ENCODE data around the gene CPHXL2. TPM values are rescaled to one million over a fixed set of nuclear protein-coding genes. Genes with fewer than 3 reads are reported as not detected.

Gene CPHXL2
- total and polyA plus RNA-seq, 4 donors: not detected

GRCh38 chr16:75647112-75647491, 29.7 kb downstream of the CPHXL2 start:
- Histone ChIP-seq H3K36me3 (ENCODE audit: control insufficient read depth in 4 of 4, insufficient read depth in 3 of 4, low read depth in 1 of 4, low read length in 3 of 4) (peaks cover 0 to 16% (median 2%) of the 10 kb centered on the region in 4 donors), H3K4me1 (ENCODE audit: control insufficient read depth in 4 of 4, insufficient read depth in 4 of 4, low read length in 3 of 4) (peaks cover 9 to 48% (median 33%) of the 10 kb centered on the region in 4 donors), H3K9me3 (ENCODE audit: control insufficient read depth in 4 of 4, low read length in 3 of 4) (no peaks in the 10 kb centered on the region), H3K27ac (ENCODE audit: low read depth in 1 of 2, low read length in 2 of 2) (peak overlapping the region; percentile 87 to 91), H3K4me3 (ENCODE audit: low read depth in 1 of 3, low read length in 3 of 3) (peak overlapping the region; percentile 89 to 100 (median 100)), H3K9ac (ENCODE audit: low read depth in 1 of 2, low read length in 2 of 2) (peak overlapping the region; percentile 87 to 95), H3K27me3 (ENCODE audit: control insufficient read depth in 4 of 4, insufficient read depth in 4 of 4, low read length in 3 of 4) (no peaks in the 10 kb centered on the region)
- WGBS: under 1% methylated on average over 18 of the region's 18 CpGs
- DNase-seq (ENCODE audit: low spot score): no peak
- TF ChIP-seq NR2F2 (IDR thresholded peaks at IDR 0.05): no peak
- TF ChIP-seq FOXA2 (IDR thresholded peaks at IDR 0.05): no peak
- no peak for TF ChIP-seq JUND (IDR thresholded peaks at IDR 0.05)
- no peak for TF ChIP-seq SP1 (IDR thresholded peaks at IDR 0.05)
- no peak for TF ChIP-seq RXRA (IDR thresholded peaks at IDR 0.05)

- peaks cover 5 to 25% (median 14%) of the 10 kb centered on the region in 4 donors for H3K4me1 ChIP-seq (ENCODE audit: control insufficient read depth in 4 of 4, insufficient read depth in 4 of 4, low read length in 3 of 4)
- H3K4me3 ChIP-seq (ENCODE audit: low read depth in 1 of 3, low read length in 3 of 3): no peak overlapping the region
- WGBS: 93% methylated on average over 7 of the region's 7 CpGs
These were observed 32.4 kb downstream of the CPHXL2 start for GRCh38 chr16:75644240-75645012.

DNA sequence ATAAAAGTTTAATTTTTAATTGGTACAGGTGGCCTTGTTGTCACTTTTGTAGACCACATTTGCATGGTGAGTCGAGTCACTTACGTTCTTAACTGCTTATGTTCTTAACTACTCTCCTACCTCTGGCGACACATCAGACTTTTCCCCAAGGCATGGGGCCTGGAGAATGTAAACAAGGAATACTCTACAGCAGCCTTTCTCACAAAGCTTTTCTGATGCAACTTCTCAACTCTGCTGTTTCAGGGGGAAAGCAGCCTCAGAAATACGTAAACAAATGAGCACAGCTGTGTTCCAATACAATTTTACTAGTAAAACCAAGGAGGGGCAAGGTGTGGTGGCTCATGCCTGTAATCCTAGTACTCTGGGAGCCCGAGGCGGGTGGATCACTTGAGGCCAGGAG, 36.2 kb downstream of the CPHXL2 start:
- 91% methylated on average over 6 of the region's 6 CpGs for WGBS
- H3K36me3 ChIP-seq (ENCODE audit: control insufficient read depth in 4 of 4, insufficient read depth in 3 of 4, low read depth in 1 of 4, low read length in 3 of 4): peaks cover 12 to 66% (median 32%) of the 10 kb centered on the region in 4 donors
- TF ChIP-seq JUND (IDR thresholded peaks at IDR 0.05): no peak
- no peak for TF ChIP-seq FOXA1 (IDR thresholded peaks at IDR 0.05)
- TF ChIP-seq, protein P1, sequence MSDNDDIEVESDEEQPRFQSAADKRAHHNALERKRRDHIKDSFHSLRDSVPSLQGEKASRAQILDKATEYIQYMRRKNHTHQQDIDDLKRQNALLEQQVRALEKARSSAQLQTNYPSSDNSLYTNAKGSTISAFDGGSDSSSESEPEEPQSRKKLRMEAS (IDR thresholded peaks at IDR 0.05): no peak
- no peak for TF ChIP-seq EGR1 (IDR thresholded peaks at IDR 0.05; ENCODE audit: low read depth in 2 of 2)
- no peak for TF ChIP-seq ZBTB33 (IDR thresholded peaks at IDR 0.05)
- no peak for TF ChIP-seq HNF4A (conservative IDR thresholded peaks at IDR 0.05)
- TF ChIP-seq RXRA (IDR thresholded peaks at IDR 0.05): no peak
- TF ChIP-seq SP1 (IDR thresholded peaks at IDR 0.05): no peak
- TF ChIP-seq, protein P2, sequence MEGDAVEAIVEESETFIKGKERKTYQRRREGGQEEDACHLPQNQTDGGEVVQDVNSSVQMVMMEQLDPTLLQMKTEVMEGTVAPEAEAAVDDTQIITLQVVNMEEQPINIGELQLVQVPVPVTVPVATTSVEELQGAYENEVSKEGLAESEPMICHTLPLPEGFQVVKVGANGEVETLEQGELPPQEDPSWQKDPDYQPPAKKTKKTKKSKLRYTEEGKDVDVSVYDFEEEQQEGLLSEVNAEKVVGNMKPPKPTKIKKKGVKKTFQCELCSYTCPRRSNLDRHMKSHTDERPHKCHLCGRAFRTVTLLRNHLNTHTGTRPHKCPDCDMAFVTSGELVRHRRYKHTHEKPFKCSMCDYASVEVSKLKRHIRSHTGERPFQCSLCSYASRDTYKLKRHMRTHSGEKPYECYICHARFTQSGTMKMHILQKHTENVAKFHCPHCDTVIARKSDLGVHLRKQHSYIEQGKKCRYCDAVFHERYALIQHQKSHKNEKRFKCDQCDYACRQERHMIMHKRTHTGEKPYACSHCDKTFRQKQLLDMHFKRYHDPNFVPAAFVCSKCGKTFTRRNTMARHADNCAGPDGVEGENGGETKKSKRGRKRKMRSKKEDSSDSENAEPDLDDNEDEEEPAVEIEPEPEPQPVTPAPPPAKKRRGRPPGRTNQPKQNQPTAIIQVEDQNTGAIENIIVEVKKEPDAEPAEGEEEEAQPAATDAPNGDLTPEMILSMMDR (IDR thresholded peaks at IDR 0.05; ENCODE audit: low read depth, low read length, missing input control): no peak
- no peak for TF ChIP-seq RAD21 (IDR thresholded peaks at IDR 0.05)
- TF ChIP-seq HNF4G (IDR thresholded peaks at IDR 0.05): no peak
- TF ChIP-seq NR2F2 (IDR thresholded peaks at IDR 0.05): no peak
- TF ChIP-seq YY1 (IDR thresholded peaks at IDR 0.05): no peak
- no peak for TF ChIP-seq TAF1 (conservative IDR thresholded peaks at IDR 0.05)
- TF ChIP-seq, protein P3, sequence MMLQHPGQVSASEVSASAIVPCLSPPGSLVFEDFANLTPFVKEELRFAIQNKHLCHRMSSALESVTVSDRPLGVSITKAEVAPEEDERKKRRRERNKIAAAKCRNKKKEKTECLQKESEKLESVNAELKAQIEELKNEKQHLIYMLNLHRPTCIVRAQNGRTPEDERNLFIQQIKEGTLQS (IDR thresholded peaks at IDR 0.05): no peak
- TF ChIP-seq, protein P4, sequence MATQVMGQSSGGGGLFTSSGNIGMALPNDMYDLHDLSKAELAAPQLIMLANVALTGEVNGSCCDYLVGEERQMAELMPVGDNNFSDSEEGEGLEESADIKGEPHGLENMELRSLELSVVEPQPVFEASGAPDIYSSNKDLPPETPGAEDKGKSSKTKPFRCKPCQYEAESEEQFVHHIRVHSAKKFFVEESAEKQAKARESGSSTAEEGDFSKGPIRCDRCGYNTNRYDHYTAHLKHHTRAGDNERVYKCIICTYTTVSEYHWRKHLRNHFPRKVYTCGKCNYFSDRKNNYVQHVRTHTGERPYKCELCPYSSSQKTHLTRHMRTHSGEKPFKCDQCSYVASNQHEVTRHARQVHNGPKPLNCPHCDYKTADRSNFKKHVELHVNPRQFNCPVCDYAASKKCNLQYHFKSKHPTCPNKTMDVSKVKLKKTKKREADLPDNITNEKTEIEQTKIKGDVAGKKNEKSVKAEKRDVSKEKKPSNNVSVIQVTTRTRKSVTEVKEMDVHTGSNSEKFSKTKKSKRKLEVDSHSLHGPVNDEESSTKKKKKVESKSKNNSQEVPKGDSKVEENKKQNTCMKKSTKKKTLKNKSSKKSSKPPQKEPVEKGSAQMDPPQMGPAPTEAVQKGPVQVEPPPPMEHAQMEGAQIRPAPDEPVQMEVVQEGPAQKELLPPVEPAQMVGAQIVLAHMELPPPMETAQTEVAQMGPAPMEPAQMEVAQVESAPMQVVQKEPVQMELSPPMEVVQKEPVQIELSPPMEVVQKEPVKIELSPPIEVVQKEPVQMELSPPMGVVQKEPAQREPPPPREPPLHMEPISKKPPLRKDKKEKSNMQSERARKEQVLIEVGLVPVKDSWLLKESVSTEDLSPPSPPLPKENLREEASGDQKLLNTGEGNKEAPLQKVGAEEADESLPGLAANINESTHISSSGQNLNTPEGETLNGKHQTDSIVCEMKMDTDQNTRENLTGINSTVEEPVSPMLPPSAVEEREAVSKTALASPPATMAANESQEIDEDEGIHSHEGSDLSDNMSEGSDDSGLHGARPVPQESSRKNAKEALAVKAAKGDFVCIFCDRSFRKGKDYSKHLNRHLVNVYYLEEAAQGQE (IDR thresholded peaks at IDR 0.05): no peak
- no peak for TF ChIP-seq FOXA2 (IDR thresholded peaks at IDR 0.05)
- TF ChIP-seq GABPA (IDR thresholded peaks at IDR 0.05 in 1 of 2, conservative IDR thresholded peaks at IDR 0.05 in 1 of 2): no peak

More at GRCh38 chr16:75644240-75645012, 32.4 kb downstream of the CPHXL2 start:
- Histone ChIP-seq H3K9me3 (ENCODE audit: control insufficient read depth in 4 of 4, low read length in 3 of 4) (no peaks in the 10 kb centered on the region), H3K9ac (ENCODE audit: low read depth in 1 of 2, low read length in 2 of 2) (no peak overlapping the region), H3K27ac (ENCODE audit: low read depth in 1 of 2, low read length in 2 of 2) (no peak overlapping the region), H3K36me3 (ENCODE audit: control insufficient read depth in 4 of 4, insufficient read depth in 3 of 4, low read depth in 1 of 4, low read length in 3 of 4) (peaks cover 6 to 41% (median 18%) of the 10 kb centered on the region in 4 donors), H3K27me3 (ENCODE audit: control insufficient read depth in 4 of 4, insufficient read depth in 4 of 4, low read length in 3 of 4) (no peaks in the 10 kb centered on the region)
- TF ChIP-seq EGR1 (IDR thresholded peaks at IDR 0.05; ENCODE audit: low read depth in 2 of 2) (no peak), NR2F2 (IDR thresholded peaks at IDR 0.05) (no peak), HNF4A (conservative IDR thresholded peaks at IDR 0.05) (no peak), RAD21 (IDR thresholded peaks at IDR 0.05) (peak in 1 of 2 donors; percentile 24)
- DNase-seq (ENCODE audit: low spot score): no peak

More for the DNA sequence above, 36.2 kb downstream of the CPHXL2 start:
- no peak for DNase-seq (ENCODE audit: low spot score)
- no peak overlapping the region for H3K9ac ChIP-seq (ENCODE audit: low read depth in 1 of 2, low read length in 2 of 2)
- H3K4me3 ChIP-seq (ENCODE audit: low read depth in 1 of 3, low read length in 3 of 3): no peak overlapping the region
- H3K27me3 ChIP-seq (ENCODE audit: control insufficient read depth in 4 of 4, insufficient read depth in 4 of 4, low read length in 3 of 4): no peaks in the 10 kb centered on the region
- H3K27ac ChIP-seq (ENCODE audit: low read depth in 1 of 2, low read length in 2 of 2): no peak overlapping the region
- H3K4me1 ChIP-seq (ENCODE audit: control insufficient read depth in 4 of 4, insufficient read depth in 4 of 4, low read length in 3 of 4): peaks cover 2 to 10% (median 4%) of the 10 kb centered on the region in 4 donors
- no peaks in the 10 kb centered on the region for H3K9me3 ChIP-seq (ENCODE audit: control insufficient read depth in 4 of 4, low read length in 3 of 4)
